Hindlimb muscle (tissue), 1 donor: ENCODE measurements around the gene KRTAP12-2. TPM values are rescaled to one million over a fixed set of nuclear protein-coding genes. Genes with fewer than 3 reads are reported as not detected.

Experiments used
- DNase-seq: peaks from one replicate; pipeline ENCODE4 v3.0.0-alpha.2; 2013
- polyA plus RNA-seq: library from polyadenylated mRNA; unstranded; fragments of 120-200 nt; gene quantifications from one replicate; pipeline ENCODE4 v1.2.1, GENCODE V29; 2013; ENCODE audit not compliant: insufficient read length

KRTAP12-2 gene
- polyA plus RNA-seq, 1 donor: not detected

DNA sequence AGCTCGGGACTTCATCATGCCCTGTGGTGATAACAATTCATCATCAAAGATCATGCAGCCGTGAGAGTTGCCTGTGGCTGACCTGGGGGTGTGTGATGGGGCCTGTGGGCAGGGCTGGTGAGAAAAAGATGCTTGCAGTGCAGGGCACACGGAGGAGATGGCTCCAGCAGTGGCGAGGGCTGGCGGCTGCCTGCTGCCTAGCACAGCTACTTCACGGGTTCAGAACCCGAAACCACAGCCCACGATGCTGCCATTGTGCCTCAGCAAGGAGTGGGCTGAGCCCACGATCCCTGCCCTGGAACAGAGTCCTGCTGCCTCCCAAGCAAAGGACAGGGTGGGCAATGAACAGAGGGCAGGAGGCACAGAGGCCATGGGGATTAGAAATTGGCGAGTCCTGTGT, 40.5 kb downstream of the KRTAP12-2 start:
- DNase-seq: no peak

DNA sequence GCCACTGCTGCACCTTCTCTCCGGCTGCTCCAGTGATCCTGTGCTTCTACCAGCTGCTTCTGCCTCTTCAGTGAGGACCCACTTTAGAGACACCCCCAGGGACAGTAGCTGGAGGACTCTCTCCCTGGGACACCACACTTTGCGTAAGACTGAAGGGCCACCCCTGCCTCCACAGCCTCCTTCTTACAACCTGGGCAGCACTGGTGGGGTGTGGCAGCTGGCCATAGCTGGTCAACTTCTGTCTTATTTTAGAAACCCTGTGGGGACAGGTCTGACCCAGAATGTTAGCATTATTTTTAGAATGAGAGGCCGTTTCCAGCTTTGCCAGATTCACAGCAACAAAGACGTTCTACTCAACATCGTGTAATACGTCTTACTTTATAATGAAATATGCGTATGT, 41.0 kb downstream of the KRTAP12-2 start:
- no peak for DNase-seq

DNA sequence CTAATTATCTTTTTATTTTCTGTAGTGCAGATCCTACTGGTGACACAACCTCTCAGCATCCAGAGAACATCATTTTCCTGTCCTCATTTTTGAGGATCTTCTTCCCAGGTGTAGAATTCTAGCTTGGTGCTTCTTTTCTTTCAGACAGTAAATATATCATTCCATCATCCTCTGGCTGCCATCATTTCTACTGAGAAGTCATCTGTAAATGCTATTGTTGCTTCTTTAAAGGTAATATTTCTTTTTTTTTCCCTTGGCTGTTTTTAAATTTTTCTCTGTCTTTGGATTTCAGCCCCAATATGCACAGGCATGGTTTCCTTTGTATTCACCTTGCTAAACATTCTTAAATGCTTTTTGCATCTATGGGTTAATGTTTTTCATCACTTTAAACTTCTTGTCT, 43.2 kb downstream of the KRTAP12-2 start:
- no peak for DNase-seq

DNA sequence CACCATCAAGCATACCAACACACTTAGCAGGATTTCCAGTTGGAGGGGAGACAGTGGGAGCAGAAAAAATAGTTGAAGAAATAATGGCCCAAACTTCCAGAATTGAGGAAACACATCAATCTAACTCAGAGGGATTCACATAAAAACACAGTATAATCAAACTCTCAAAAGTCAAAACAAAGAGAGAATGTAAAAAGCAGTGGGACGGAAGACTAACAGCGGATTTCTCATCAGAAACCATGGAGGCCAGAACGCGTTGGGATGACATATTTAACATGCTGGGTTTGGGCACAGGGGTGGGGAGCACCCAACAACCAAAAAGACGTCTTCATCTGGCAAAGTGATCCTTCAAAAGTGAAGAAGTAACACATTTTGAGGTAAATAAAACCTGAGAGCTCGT, 46.8 kb downstream of the KRTAP12-2 start:
- no peak for DNase-seq

DNA sequence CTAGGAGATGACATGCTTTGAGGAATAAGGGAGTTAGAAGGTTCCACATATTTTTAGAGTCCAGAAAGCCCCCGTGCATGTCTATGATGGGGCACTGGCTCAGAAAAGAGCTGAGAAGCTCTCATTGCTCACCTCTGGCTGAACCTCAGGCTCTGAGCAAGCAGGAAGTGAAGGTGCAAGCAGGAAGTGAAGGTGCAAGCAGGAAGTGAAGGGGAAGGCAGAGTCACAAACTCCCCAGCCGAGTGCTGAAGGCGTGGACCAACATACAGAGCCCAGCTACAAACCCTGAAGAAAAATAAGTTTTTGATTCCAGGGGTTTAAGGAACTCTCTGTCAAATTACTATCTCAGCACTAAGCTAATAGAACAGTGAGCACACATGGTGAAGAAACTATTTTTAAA, 47.8 kb downstream of the KRTAP12-2 start:
- DNase-seq: no peak

DNA sequence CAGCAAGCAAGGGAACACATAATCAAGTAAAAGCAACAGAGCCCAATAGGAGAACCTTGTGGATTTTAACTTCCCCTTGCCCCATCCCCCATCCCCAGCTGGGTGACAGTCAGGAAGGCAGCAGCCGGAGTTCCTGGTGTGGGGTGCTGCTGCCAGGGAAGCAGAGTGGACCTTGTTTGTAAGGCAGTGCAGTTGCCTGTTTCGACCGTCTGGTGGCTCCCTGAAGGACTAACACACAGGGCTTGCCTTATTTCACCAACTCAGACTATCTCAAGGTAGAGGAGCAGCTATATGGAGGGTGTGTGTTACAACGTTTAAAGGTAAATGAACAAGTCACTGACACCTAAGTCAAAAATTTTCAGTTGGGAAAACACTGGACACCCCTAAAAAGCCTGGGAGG, 48.2 kb downstream of the KRTAP12-2 start:
- no peak for DNase-seq

DNA sequence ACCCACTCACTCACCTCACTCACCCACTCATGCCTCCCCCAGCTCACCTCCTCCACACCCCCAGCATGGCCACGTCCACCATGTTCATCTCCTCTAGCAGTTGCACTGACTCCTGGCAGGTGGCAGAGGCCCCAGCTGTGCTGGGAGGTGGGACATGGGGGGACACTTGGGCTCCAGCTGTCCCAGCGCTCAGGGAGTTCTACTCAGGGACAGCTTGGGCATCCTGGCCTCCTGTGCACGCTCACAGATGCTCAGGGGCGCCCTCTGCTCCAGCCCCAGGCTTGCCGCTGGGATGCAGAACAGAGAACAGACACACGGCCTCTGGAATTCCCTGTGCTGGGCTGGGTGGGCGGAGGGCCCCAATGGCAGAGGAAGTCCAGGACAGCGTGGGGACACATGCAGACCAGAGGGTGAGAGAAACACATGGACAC, 49.6 kb downstream of the KRTAP12-2 start:
- DNase-seq: no peak

DNA sequence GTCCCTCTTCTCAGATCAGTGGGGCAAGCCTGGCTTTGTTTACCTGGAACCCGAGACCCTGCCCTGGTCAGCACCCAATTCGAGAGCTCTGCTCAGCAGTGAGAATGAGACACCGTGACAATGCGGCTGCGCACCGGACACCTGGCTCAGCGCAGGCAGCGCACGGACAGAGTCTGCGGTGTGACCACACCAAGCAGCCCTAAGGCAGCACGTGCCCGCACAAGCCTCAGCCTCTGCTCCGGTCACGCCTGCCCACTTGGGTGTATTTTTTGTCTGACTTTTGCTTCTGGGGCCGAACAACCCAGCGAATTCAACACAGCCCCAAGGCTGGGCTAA, 50.2 kb downstream of the KRTAP12-2 start:
- DNase-seq: no peak

Other genes starting within 250 kb of the KRTAP12-2 start
- gene LRRC3, start 211.4 kb downstream of the KRTAP12-2 start, polyA plus RNA-seq: 2.4 TPM
- not detected for gene KRTAP10-1, start 126.7 kb downstream of the KRTAP12-2 start, polyA plus RNA-seq
- not detected for gene KRTAP10-2, start 115.4 kb downstream of the KRTAP12-2 start, polyA plus RNA-seq
- not detected for gene KRTAP10-3, start 108.1 kb downstream of the KRTAP12-2 start, polyA plus RNA-seq
- not detected for gene KRTAP10-4, start 93.2 kb downstream of the KRTAP12-2 start, polyA plus RNA-seq
- gene KRTAP10-5, start 86.3 kb downstream of the KRTAP12-2 start, polyA plus RNA-seq: not detected
- gene KRTAP10-6, start 74.4 kb downstream of the KRTAP12-2 start, polyA plus RNA-seq: not detected
- not detected for gene KRTAP10-7, start 66.3 kb downstream of the KRTAP12-2 start, polyA plus RNA-seq
- not detected for gene KRTAP10-8, start 54.8 kb downstream of the KRTAP12-2 start, polyA plus RNA-seq
- gene KRTAP10-9, start 39.8 kb downstream of the KRTAP12-2 start, polyA plus RNA-seq: not detected
- gene KRTAP10-10, start 29.6 kb downstream of the KRTAP12-2 start, polyA plus RNA-seq: not detected
- not detected for gene KRTAP10-11, start 20.5 kb downstream of the KRTAP12-2 start, polyA plus RNA-seq
- not detected for gene KRTAP12-4, start 12.3 kb downstream of the KRTAP12-2 start, polyA plus RNA-seq
- gene KRTAP12-3, start 9.0 kb downstream of the KRTAP12-2 start, polyA plus RNA-seq: not detected
- gene KRTAP12-1, start 15.2 kb upstream of the KRTAP12-2 start, polyA plus RNA-seq: not detected
- gene KRTAP10-12, start 30.2 kb upstream of the KRTAP12-2 start, polyA plus RNA-seq: not detected
- gene TSPEAR, start 44.6 kb upstream of the KRTAP12-2 start, polyA plus RNA-seq: 0.14 TPM
- 86.3 TPM for gene UBE2G2, start 134.9 kb upstream of the KRTAP12-2 start, polyA plus RNA-seq
- 61.7 TPM for gene SUMO3, start 151.1 kb upstream of the KRTAP12-2 start, polyA plus RNA-seq
- gene PTTG1IP, start 206.8 kb upstream of the KRTAP12-2 start, polyA plus RNA-seq: 131 TPM